Raji (cell line): Measurements from ENCODE around the gene PPP1CA.
A peak's percentile ranks its signal among the peaks of the same experiment; 100 is the strongest.

Source experiments
- POLR2A ChIP-seq: IDR thresholded peaks from 2 replicates; pipeline ENCODE4 v1.6.1; 2011; ENCODE audit warnings: low read depth, low read length, control low read depth; ENCODE audit not compliant: insufficient read depth

The PPP1CA gene

GRCh38 chr11:67366961-67367760 is 34.5 kb downstream of the PPP1CA start:
- no peak for TF ChIP-seq POLR2A

GRCh38 chr11:67366546-67366945 is 35.1 kb downstream of the PPP1CA start:
- TF ChIP-seq POLR2A: no peak

GRCh38 chr11:67365736-67366444 is 35.8 kb downstream of the PPP1CA start:
- no peak for TF ChIP-seq POLR2A

DNA sequence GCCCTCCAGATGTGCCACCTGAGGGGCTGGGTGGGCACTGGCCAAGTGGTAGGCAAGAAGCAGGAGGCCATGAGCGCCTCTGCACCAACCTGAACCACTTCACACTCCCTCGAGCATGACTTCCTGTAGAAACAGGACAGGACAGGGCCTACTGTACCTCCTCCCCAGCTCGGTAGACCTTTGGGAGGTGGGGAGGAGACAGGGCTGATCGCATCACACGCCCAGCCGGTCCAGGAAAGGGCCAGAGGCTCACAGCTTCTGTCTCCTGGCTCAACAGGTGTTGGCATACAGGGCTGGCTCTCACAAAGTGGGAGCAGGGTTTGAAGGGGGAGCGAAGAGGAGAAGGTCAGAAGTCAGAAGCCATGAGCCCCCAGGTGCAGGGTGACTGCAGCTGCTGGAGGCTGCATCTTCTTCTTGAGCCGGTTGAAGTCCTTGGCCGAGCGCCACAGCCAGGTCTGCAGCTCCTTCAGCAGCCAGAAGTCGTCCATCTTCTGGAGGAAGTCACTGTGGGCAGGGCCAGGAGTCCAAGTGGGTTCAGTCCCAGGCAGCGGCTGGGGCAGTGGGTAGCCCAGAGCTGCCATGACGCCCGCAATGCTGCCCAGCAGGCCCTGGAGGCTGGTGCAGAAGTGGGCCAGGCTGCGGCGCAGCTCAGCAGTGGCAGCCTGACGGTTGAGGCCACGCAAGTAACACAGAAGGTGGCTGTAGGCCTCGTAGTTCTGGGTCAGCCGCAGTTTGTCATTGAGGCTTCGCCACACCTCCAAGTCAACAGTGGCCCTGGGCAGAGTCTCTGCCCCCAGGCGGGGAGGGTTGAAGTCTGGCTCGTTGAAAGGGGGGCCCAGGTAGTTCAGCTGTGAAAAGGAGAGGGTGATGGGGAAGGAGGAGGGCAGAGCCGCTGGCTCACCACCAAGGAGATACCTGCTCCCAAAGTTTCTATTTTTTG is 36.6 kb downstream of the PPP1CA start:
- TF ChIP-seq POLR2A: no peak

DNA sequence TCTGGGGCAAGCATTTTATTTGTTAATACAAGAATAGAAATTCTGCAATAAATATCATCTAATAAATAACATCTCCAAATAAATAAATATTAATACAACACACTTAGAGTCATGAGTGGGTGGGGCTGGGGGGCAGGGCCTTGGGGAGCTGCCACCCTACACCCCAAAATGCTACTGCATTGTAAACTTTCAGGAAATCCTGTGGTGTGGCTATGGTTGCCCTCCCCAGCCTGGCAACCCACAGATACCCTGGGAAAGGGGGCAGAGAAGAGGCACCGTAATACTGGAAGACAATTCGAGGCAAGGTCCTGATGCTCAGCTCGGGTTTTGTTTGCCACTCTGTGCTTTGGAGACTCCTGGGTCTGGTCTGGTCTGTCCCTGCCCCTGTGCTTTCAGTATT is 37.5 kb downstream of the PPP1CA start:
- TF ChIP-seq POLR2A: no peak

DNA sequence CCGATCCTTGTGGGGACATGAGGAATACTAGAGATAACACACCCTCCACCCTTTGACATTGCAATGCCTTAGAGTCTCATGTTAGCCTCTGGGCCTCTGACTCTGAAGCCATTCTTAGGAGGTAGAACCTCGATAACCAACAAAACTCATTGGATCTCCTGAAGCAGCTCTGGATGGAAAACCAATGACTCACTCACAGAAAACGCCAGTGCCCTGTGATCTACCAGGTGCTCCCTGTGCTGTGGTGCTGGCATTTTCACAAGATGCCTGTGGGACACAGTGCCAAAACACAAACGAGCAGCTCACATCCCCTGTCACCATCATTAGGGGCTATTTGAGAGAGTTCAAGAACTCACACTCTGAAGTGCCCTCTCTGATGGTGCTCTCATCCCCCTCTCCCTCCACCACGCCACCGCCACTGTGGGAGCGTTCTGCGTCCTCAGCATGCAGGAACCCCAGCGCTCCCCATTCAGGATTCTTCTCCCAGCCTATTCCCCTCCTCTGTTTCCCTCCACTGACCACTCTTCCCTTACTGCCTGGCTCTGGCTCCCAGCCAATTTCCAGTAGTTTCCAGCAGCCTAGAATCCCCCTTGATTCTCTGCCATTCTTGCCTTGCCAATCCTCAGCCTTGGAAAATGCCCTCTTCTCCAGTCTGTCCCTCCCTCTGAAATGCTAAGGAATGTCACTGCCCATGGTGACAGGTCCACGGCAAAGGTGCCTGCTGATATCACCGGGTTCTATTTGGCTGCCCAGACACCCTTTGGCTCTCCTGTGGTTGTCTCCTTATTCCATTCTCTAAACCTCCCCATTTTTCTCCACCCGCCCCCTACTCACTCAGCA is 43.6 kb downstream of the PPP1CA start:
- TF ChIP-seq POLR2A: no peak

- peak; percentile 23; the same call in 1 of the 2 replicates for TF ChIP-seq POLR2A
These were observed 44.6 kb downstream of the PPP1CA start for GRCh38 chr11:67356864-67357561.

DNA sequence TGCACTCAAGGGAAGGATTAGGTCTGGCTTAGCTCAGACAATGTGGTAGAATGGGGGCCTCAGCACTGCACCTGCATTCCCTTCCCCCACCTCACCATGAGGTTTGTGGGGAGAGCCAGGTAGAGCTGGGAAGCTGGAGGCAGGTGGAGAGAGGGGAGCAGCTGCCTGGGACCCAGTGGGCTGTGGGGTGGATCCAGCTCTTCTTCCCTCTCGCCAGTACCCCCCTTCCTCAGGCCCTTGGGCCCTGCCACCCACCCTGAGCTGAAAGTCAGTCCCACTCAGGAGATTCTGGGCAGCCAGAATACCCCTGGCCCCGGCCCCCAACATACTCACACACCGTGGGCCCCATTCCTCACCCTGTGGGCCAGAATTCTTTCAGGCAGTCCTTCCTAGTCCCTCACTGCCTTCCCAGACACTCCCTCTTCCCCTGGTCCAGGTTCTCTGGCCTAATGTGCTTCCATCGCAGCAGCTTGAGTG is 45.2 kb downstream of the PPP1CA start:
- TF ChIP-seq POLR2A: no peak

DNA sequence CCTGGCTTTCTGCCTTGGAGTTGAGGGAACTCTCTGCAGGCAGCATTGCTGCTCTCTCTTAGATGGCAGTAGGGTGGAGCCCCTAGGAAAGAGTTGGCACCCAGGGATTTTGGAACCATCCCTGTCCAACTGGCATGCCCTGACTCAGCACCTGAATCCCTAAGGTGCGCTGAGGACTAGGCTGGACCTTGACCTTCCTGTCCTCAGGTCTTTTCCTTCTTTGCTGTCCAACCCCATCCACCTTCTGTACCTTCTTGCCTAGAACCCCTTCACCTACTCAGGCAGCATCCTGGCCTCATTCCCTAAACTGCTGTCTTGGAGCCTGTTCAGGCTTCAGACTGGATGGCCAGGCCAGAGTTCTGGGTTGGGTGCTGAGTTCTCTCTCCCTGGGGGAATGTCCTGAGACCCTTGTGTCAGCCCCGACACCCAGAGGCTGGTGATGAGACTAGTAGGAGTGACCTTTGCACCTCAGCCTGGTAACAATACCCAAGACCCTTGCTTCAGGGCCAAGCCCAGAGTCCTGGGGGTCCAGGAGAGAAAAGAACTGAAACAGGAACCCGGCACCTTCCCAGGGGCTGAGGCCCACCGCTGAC is 45.8 kb downstream of the PPP1CA start:
- TF ChIP-seq POLR2A: peak; percentile 23; the same call in 1 of the 2 replicates

GRCh38 chr11:67355023-67355793 is 46.5 kb downstream of the PPP1CA start:
- TF ChIP-seq POLR2A: no peak

- no peak; the same call in 1 of the 2 replicates for TF ChIP-seq POLR2A
These were observed 47.3 kb downstream of the PPP1CA start for GRCh38 chr11:67354075-67355022.
